ENCODE results near the gene CPAMD8.

DNA sequence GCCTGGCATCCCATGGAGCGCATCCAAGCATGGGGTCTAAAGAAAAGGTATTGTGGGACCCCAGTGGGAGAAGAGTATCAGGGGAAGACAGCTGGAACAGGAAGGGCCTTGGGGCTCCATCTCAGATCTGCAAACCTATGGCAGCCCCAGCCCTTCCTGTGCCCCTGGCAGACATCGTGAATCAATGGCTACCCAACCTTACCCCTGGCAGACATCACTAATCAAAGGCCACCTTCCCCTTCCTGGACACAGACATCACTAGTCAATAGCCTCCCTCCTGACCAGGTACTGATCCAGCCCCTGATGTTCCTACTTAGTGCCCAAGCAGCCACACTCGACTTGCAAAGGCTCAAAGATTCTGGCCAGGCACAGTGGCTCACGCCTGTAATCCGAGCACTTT is 122.0 kb downstream of the CPAMD8 start:
- TF ChIP-seq EZH2 (IDR thresholded peaks at IDR 0.05; ENCODE audit: borderline replicate concordance, low read depth, low read length, severe bottlenecking) (no peak), MAX (IDR thresholded peaks at IDR 0.05; ENCODE audit: insufficient read depth, insufficient read length) (no peak), JUN (IDR thresholded peaks at IDR 0.05; ENCODE audit: borderline replicate concordance, insufficient read depth, insufficient read length, low read depth) (no peak), POLR2AphosphoS5 (IDR thresholded peaks at IDR 0.05; ENCODE audit: insufficient read depth, low read depth, low read length) (no peak), POLR2A (IDR thresholded peaks at IDR 0.05; ENCODE audit: low read depth, low read length) (no peak), FOS (IDR thresholded peaks at IDR 0.05; ENCODE audit: borderline replicate concordance, insufficient read depth, low read length) (no peak)
- TF ChIP-seq, protein P1, sequence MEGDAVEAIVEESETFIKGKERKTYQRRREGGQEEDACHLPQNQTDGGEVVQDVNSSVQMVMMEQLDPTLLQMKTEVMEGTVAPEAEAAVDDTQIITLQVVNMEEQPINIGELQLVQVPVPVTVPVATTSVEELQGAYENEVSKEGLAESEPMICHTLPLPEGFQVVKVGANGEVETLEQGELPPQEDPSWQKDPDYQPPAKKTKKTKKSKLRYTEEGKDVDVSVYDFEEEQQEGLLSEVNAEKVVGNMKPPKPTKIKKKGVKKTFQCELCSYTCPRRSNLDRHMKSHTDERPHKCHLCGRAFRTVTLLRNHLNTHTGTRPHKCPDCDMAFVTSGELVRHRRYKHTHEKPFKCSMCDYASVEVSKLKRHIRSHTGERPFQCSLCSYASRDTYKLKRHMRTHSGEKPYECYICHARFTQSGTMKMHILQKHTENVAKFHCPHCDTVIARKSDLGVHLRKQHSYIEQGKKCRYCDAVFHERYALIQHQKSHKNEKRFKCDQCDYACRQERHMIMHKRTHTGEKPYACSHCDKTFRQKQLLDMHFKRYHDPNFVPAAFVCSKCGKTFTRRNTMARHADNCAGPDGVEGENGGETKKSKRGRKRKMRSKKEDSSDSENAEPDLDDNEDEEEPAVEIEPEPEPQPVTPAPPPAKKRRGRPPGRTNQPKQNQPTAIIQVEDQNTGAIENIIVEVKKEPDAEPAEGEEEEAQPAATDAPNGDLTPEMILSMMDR (IDR thresholded peaks at IDR 0.05; ENCODE audit: extremely low read depth in 1 of 2, insufficient read depth in 1 of 2, low read depth in 1 of 2, low read length in 2 of 2) = no peak

Measured in endothelial cell of umbilical vein (primary cell).